Ishikawa (cell line): ENCODE results near the gene TMEM117.
A peak's percentile ranks its signal among the peaks of the same experiment; 100 is the strongest.

ENCODE experiments used
- CEBPB ChIP-seq: IDR thresholded peaks from 2 replicates; pipeline ENCODE4 v1.6.1; 2012
- CREB1 ChIP-seq: IDR thresholded peaks from 2 replicates; pipeline ENCODE4 v1.6.1; 2012; ENCODE audit warnings: low read depth
- EGR1 ChIP-seq: IDR thresholded peaks from 2 replicates; pipeline ENCODE4 v1.6.1; 2012
- EP300 ChIP-seq: IDR thresholded peaks from 2 replicates; pipeline ENCODE4 v1.6.1; 2012; ENCODE audit warnings: borderline replicate concordance
- FOXM1 ChIP-seq: IDR thresholded peaks from 2 replicates; pipeline ENCODE4 v1.6.1; 2012; ENCODE audit warnings: low read depth, borderline replicate concordance
- NFIC ChIP-seq: IDR thresholded peaks from 2 replicates; pipeline ENCODE4 v1.6.1; 2012
- RAD21 ChIP-seq: IDR thresholded peaks from 2 replicates; pipeline ENCODE4 v1.6.1; 2012; ENCODE audit warnings: low read depth
- TAF1 ChIP-seq: IDR thresholded peaks from 2 replicates; pipeline ENCODE4 v1.6.1; 2012; ENCODE audit warnings: low read depth, mild to moderate bottlenecking
- TCF12 ChIP-seq: IDR thresholded peaks from 2 replicates; pipeline ENCODE4 v1.6.1; 2012; ENCODE audit warnings: low read depth
- TEAD4 ChIP-seq: IDR thresholded peaks from 2 replicates; pipeline ENCODE4 v1.6.1; 2012
- YY1 ChIP-seq: IDR thresholded peaks from 2 replicates; pipeline ENCODE4 v1.6.1; 2012; ENCODE audit warnings: low read depth
- ZBTB7A ChIP-seq: IDR thresholded peaks from 2 replicates; pipeline ENCODE4 v1.6.1; 2012; ENCODE audit warnings: low read depth
- TF ChIP-seq, protein P1 (sequence below): IDR thresholded peaks from 2 replicates; pipeline ENCODE4 v1.6.1; 2012
- TF ChIP-seq, protein P2 (sequence below): IDR thresholded peaks from 2 replicates; pipeline ENCODE4 v1.6.1; 2012; ENCODE audit warnings: low read depth, mild to moderate bottlenecking
- TF ChIP-seq, protein P3 (sequence below): IDR thresholded peaks from 2 replicates; pipeline ENCODE4 v1.6.1; 2012

TMEM117 gene

DNA sequence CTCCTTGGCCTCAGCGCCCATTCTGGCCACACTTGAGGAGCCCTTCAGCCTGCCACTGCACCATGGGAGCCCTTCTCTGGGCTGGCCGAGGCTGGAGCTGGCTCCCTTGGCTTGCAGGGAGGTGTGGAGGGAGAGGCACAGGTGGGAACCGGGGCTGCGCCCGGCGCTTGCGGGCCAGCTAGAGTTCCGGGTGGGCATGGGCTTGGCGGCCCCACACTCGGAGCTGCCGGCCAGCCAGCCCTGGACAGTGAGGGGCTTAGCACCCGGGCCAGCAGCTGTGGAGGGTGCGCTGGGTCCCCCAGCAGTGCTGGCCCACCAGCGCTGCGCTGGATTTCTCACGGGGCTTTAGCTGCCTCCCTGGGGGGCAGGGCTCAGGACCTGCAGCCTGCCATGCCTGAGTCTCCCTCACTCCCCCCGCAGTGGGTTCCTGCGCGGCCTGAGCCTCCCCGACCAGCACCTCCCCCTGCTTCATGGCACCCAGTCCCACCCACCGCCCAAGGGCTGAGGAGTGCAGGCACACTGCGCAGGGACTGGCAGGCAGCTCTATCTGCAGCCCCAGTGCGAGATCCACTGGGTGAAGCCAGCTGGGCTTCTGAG lies 28.0 kb downstream of the TMEM117 start:
- TF ChIP-seq TCF12 (no peak), EP300 (no peak), CREB1 (no peak), RAD21 (no peak), ZBTB7A (no peak), TAF1 (no peak), CEBPB (no peak), NFIC (no peak), EGR1 (no peak), YY1 (no peak), TEAD4 (no peak), FOXM1 (no peak)
- TF ChIP-seq, protein P1, sequence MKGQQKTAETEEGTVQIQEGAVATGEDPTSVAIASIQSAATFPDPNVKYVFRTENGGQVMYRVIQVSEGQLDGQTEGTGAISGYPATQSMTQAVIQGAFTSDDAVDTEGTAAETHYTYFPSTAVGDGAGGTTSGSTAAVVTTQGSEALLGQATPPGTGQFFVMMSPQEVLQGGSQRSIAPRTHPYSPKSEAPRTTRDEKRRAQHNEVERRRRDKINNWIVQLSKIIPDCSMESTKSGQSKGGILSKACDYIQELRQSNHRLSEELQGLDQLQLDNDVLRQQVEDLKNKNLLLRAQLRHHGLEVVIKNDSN = no peak
- TF ChIP-seq, protein P2, sequence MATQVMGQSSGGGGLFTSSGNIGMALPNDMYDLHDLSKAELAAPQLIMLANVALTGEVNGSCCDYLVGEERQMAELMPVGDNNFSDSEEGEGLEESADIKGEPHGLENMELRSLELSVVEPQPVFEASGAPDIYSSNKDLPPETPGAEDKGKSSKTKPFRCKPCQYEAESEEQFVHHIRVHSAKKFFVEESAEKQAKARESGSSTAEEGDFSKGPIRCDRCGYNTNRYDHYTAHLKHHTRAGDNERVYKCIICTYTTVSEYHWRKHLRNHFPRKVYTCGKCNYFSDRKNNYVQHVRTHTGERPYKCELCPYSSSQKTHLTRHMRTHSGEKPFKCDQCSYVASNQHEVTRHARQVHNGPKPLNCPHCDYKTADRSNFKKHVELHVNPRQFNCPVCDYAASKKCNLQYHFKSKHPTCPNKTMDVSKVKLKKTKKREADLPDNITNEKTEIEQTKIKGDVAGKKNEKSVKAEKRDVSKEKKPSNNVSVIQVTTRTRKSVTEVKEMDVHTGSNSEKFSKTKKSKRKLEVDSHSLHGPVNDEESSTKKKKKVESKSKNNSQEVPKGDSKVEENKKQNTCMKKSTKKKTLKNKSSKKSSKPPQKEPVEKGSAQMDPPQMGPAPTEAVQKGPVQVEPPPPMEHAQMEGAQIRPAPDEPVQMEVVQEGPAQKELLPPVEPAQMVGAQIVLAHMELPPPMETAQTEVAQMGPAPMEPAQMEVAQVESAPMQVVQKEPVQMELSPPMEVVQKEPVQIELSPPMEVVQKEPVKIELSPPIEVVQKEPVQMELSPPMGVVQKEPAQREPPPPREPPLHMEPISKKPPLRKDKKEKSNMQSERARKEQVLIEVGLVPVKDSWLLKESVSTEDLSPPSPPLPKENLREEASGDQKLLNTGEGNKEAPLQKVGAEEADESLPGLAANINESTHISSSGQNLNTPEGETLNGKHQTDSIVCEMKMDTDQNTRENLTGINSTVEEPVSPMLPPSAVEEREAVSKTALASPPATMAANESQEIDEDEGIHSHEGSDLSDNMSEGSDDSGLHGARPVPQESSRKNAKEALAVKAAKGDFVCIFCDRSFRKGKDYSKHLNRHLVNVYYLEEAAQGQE = no peak
- TF ChIP-seq, protein P3, sequence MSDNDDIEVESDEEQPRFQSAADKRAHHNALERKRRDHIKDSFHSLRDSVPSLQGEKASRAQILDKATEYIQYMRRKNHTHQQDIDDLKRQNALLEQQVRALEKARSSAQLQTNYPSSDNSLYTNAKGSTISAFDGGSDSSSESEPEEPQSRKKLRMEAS = no peak

DNA sequence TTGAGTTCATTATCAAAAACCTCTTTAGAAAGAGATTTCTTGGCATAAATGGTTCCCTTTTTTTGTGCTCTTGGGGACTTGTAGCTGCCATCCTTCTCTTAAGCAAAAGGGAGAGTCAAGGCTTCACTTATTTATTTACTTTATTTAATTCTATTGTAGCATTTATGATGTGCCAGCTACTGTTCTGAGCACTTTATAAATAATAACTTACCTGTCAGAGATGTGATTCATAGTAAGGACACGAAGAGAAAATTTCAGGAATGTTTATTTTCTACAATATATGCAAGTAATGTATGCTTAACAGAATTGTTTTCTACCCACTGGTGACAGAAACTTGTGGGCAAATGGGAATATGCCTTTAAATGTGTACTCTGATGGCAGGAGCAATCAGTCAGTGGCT lies 33.3 kb downstream of the TMEM117 start:
- no peak for TF ChIP-seq TAF1
- TF ChIP-seq, protein P3 = no peak
- TF ChIP-seq, protein P1 = no peak
- peak; percentile 28; the same call in 1 of the 2 replicates for TF ChIP-seq TEAD4
- TF ChIP-seq CEBPB = no peak
- no peak for TF ChIP-seq EGR1
- TF ChIP-seq NFIC = no peak
- TF ChIP-seq, protein P2 = no peak
- TF ChIP-seq YY1 = no peak

DNA sequence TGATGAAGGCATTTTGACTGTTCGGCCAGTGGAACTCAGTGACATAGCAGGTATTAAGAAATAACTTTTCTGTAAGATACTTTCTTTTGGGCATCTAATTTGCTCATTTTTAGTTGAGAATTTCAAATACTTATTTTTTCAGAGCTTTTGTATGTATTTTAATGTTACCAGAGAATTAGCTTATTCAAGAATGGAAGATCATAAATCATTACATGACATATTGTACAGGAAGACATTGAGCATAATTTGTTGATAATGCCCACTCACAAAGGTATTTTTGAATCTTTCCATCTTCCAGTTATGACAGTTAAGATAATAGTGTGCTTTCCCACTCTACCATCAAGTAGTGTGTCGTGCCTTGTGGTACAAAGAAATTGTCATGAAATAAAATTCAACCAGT lies 36.5 kb downstream of the TMEM117 start:
- TF ChIP-seq, protein P3 = no peak
- TF ChIP-seq TCF12 (no peak), NFIC (no peak)

DNA sequence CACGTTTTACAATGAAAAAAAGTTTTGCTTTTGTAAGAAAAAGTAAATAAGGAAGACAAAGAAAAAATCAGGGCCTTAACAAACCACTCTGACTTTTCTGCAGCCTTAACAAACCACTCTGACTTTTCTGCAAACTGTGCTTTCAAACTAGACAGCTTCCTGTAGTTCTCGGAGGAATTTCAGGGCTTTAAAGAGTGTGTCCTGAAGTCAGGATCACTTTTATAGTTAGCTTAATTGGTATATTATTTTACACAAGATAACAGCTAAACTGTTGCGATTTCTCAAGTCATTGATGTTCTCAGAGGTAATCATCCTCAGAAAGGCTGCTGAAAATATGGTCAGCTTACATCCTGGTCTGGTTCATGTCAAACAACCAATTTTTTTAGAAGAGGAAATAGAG lies 42.2 kb downstream of the TMEM117 start:
- TF ChIP-seq CREB1 (no peak), RAD21 (no peak), TEAD4 (no peak), EGR1 (no peak), TCF12 (no peak), CEBPB (no peak), YY1 (no peak), FOXM1 (no peak), ZBTB7A (no peak), TAF1 (no peak), NFIC (no peak), EP300 (no peak)
- TF ChIP-seq, protein P2 = no peak
- TF ChIP-seq, protein P3 = no peak
- TF ChIP-seq, protein P1 = no peak
